ENCODE data around the gene NDUFAF3.

Gene NDUFAF3

GRCh38 chr3:49054344-49054862 lies 32.5 kb downstream of the NDUFAF3 start:
- no peak overlapping the region for H3K4me3 ChIP-seq (ENCODE audit: low read depth, low read length)
- in situ Hi-C loops (cut with HindIII; ENCODE audit: low sequenced_read_pairs) = no loop called here
- DNase-seq (ENCODE audit: low read depth) = no peak
- TF ChIP-seq CTCF (IDR thresholded peaks at IDR 0.05; ENCODE audit: low read depth, low read length, missing control alignments) = no peak

GRCh38 chr3:49057268-49057667 lies 35.3 kb downstream of the NDUFAF3 start:
- no peak for TF ChIP-seq CTCF (IDR thresholded peaks at IDR 0.05; ENCODE audit: low read depth, low read length, missing control alignments)
- no peak for DNase-seq (ENCODE audit: low read depth)
- in situ Hi-C loops (cut with HindIII; ENCODE audit: low sequenced_read_pairs) = no loop called here

GRCh38 chr3:49058011-49058410 lies 36.1 kb downstream of the NDUFAF3 start:
- H3K4me3 ChIP-seq (ENCODE audit: low read depth, low read length) = no peak overlapping the region
- no peak for TF ChIP-seq CTCF (IDR thresholded peaks at IDR 0.05; ENCODE audit: low read depth, low read length, missing control alignments)
- in situ Hi-C loops (cut with HindIII; ENCODE audit: low sequenced_read_pairs) = no loop called here
- no peak for DNase-seq (ENCODE audit: low read depth)

More at GRCh38 chr3:49057268-49057667, 35.3 kb downstream of the NDUFAF3 start:
- H3K4me3 ChIP-seq (ENCODE audit: low read depth, low read length) = no peak overlapping the region

Data from astrocyte of the cerebellum (primary cell).